ENCODE data around the gene TSPEAR.

The TSPEAR gene

DNA sequence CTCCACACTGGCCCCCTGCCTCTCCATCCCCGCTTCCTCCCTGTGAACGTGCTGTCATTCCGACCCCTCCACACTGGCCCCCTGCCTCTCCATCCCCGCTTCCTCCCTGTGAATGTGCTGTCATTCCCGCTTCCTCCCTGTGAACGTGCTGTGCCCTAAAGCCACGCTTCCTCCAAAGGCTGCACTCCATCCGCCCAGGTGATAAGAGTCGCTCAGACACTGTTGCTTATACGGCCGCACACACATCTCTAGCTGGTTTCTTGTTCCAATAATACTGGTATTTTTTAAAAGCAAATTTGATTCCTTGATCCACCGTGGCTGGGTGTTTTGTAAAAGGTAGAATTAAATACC is 39.3 kb upstream of the TSPEAR start:
- H3K4me3 ChIP-seq (ENCODE audit: low read length): no peak overlapping the region
- TF ChIP-seq ZNF274 (IDR thresholded peaks at IDR 0.05; ENCODE audit: low read depth, low read length): no peak

DNA sequence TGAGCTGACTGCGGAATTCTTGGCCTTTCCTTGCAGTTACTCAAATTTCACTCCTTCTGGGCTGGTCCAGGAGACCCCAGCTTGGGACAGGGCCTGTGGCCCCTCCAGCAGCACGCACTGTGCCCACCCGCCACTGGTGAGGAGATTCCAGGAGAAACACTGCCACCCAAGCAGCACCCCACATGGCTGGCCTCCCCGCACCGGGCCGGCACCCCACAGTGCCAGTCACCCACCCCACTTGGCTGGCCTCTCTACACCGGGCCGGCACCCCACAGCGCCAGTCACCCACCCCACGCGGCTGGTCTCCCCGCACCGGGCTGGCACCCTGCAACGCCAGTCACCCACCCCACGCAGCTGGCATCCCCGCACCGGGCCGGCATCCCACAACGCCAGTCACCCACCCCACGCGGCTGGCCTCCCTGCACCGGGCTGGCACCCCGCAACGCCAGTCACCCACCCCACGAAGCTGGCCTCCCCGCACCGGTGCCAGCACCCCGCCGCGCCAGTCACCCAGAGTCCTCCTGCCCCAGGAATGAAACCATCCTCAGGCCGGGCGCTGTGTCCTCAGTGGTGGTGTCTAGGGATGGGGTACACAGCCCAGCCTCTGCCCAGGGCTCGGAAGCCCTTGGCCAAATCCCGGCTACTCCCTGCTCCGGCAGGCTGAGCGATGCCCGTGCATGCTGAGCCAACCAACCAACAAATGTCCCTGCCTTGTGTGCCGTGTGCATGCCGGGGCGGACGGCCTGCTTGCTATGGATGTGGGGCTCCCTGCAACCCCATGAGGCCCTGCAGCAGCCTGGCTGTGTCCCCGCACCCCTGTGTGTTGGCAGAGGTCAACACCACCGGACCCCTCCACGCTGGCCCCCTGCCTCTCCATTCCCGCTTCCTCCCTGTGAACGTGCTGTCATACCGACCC is 38.6 kb upstream of the TSPEAR start:
- no peak overlapping the region for H3K4me3 ChIP-seq (ENCODE audit: low read length)
- no peak for TF ChIP-seq ZNF274 (IDR thresholded peaks at IDR 0.05; ENCODE audit: low read depth, low read length)

DNA sequence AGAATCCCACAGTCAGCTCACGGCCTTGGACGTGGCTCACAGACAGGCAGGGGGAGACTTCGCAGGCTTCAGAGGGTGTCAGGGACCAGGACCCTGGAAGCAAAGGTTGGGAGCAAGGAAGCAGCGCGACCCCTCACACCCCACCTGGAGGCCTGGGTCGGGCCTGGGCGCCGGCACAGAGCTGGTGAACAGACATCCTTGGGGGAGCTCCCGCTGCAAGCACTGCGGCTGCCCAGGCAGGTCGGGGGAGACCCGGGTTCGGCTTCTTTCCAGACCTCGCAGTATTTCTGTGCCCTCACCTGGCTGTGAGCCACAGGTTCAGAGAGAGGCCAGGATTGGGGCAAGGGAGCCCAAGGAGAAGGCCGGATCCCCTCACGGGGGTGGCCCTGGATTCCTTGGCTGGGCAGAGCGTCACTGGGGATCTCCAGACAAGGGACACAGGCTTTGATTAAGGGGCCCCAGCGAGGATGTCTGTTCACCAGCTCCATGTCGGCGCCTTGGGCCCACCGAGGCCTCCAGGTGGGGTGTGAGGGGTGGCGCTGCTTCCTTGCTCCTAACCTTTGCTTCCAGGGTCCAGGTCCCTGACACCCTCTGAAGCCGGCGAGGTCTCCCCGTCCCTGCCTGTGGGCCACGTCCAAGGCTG is 37.9 kb upstream of the TSPEAR start:
- no peak for TF ChIP-seq ZNF274 (IDR thresholded peaks at IDR 0.05; ENCODE audit: low read depth, low read length)

DNA sequence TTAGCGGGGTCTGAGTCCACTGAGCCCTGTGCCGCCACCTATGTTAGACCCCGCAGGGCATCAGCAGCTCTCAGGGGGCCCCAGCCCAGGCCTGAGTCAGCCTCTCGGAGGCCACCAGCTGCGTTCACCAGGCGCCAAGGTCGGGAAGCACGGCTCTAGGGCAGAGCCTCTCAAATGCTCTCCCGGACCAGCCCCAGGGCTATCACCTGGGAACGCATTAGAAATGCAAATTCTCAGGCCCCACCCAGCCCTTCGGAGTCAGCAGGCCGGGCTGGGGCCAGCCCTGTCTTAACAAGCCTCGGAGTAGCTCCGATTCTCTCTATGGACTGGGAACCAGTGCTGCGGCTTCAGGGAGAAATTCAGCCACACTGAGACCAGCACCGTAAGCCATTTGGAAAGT is 37.2 kb upstream of the TSPEAR start:
- TF ChIP-seq ZNF274 (IDR thresholded peaks at IDR 0.05; ENCODE audit: low read depth, low read length): no peak
- H3K4me3 ChIP-seq (ENCODE audit: low read length): no peak overlapping the region

More for the DNA sequence above, 37.9 kb upstream of the TSPEAR start:
- no peak overlapping the region for H3K4me3 ChIP-seq (ENCODE audit: low read length)

DNA sequence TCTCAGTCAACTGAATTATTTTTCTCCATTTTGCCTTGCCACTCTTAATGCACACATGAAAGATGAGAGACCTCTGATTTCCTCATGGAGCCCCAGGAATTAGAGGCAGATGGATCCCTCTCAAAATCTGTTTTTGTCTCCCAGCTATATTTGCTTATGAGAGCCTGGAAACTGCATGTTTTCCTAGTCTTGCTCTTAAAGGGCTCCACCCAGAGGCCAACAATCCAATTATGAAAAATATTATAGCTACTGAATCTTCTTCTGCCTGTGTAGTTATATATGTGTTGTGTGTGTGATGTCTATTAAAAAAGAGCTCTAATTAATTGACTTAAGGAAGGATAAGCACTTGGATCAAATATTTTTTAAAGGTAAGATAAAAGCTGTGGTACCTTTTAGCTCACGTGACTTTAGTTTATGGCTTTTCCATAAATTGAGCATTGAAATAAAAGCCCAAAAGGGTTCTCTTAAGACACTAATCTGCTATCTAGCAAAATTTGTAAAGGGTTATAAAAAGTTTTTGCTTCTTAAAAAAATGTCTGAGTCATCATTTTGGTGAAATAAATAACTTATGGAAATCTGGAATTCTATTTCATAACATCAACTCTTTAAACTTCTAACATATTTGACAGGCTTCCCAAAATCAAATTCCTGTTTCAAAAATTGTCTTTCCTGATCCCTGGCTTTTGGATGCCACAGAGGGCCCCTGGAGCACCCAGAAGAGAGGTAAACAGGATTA is 31.2 kb upstream of the TSPEAR start:
- H3K4me3 ChIP-seq (ENCODE audit: low read length): no peak overlapping the region
- TF ChIP-seq ZNF274 (IDR thresholded peaks at IDR 0.05; ENCODE audit: low read depth, low read length): no peak

DNA sequence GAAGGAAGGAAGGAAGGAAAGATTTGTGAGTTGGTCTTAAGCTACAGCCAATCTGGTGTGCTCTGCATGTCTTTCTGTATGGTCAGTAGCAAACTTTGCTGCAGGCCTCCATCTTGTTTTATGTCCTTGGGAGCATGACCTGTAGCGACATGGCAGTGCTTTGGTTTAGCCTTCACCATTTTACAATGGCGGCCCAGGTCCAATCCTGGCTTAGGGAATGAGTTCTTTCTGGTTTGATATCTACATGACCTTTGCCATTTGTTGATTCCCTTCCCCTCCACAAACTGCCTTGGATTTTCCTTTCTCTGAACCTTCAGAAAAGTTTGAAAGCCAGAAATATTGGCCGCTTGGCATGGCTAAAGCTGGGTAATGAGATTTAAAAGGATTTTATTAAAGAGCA is 30.5 kb upstream of the TSPEAR start:
- no peak for TF ChIP-seq ZNF274 (IDR thresholded peaks at IDR 0.05; ENCODE audit: low read depth, low read length)

DNA sequence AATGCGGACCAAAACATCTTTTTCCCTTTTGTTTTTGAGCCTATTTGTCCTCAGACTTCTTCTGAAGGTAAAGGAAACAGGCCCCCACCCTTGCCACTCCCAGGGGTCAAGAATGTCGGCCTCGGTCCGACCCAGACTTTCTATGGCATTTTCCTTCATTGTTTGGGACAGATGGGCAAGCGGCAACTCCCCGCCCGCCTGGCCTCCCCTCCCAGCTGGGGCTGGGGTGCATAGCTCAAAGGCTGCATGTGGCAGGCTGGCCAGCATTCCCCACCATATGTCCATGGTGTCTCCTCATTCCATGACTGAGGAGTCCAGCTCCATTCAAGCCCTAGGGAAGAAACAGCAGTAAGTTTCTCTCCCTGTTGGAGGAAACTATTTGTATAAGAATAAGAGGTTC is 29.4 kb upstream of the TSPEAR start:
- H3K4me3 ChIP-seq (ENCODE audit: low read length): no peak overlapping the region
- no peak for TF ChIP-seq ZNF274 (IDR thresholded peaks at IDR 0.05; ENCODE audit: low read depth, low read length)

More for the DNA sequence above, 30.5 kb upstream of the TSPEAR start:
- H3K4me3 ChIP-seq (ENCODE audit: low read length): no peak overlapping the region

DNA sequence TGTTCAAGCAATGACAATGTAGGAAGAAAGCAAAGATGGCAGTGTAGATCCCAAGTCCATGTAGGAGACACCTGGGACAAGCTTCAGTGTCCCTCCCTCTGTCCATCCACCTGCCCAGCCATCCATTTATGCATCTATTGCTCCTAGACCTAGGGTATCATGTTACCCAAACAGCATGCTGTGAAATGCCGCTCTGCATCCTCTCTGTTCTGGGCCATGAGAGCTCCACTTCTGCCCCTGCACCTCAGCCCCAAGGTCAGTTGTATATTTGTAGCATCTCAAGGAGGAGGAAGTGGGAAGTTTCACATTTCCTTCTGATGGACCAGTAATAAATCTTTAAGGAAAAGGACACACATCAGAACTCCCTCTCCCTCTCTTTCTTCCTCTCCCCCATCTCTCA is 27.9 kb upstream of the TSPEAR start:
- TF ChIP-seq ZNF274 (IDR thresholded peaks at IDR 0.05; ENCODE audit: low read depth, low read length): no peak
- H3K4me3 ChIP-seq (ENCODE audit: low read length): no peak overlapping the region

DNA sequence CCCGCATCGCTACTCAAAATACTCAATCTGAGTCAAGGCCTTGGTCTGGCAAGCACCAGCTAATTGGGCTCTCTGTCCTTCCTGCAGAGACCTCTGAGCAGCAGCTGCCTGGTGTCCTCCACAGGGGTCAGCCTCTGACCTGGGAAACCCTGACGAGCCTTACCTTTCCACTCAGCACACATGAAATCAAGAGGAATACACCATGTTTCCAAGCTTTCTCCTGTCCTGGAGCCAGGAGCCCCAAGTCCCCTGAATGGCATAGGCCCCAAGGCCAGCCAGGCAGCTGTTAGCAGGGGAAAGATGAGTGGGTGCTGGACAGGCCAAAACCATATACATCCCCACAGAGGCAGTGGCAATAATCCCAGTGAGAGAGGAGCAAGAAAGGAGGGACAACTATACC is 27.2 kb upstream of the TSPEAR start:
- TF ChIP-seq ZNF274 (IDR thresholded peaks at IDR 0.05; ENCODE audit: low read depth, low read length): no peak
- no peak overlapping the region for H3K4me3 ChIP-seq (ENCODE audit: low read length)

DNA sequence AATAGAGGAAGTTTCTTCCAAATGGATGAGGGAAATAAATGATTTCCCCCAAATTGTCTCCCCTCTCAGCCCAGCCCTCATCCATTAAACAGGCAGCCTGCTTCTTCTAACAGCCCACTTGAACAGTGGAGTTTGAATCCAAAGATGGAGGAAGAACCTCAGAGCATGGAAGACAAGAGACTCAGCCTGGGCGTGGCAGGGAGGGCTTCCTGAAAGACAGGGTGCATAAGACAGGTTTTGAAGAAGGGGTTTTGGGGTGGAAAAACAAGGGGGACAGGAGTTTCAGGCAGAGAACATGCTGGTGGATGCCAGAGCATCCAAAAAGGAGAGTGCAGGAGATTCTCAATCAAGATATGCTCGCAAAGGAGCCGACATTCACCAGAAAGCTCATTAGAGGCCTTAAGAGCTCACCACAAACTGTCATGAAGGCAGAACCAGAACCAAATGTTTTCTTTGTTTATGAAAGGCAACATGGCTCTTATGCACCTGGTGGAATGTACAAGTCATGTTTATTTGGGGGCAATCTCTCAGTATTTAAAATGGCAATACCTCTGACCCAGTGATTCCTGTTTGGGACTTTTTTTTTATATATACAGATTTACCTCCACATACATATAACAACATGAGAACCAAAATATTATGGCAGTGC is 26.5 kb upstream of the TSPEAR start:
- H3K4me3 ChIP-seq (ENCODE audit: low read length): no peak overlapping the region
- TF ChIP-seq ZNF274 (IDR thresholded peaks at IDR 0.05; ENCODE audit: low read depth, low read length): no peak

DNA sequence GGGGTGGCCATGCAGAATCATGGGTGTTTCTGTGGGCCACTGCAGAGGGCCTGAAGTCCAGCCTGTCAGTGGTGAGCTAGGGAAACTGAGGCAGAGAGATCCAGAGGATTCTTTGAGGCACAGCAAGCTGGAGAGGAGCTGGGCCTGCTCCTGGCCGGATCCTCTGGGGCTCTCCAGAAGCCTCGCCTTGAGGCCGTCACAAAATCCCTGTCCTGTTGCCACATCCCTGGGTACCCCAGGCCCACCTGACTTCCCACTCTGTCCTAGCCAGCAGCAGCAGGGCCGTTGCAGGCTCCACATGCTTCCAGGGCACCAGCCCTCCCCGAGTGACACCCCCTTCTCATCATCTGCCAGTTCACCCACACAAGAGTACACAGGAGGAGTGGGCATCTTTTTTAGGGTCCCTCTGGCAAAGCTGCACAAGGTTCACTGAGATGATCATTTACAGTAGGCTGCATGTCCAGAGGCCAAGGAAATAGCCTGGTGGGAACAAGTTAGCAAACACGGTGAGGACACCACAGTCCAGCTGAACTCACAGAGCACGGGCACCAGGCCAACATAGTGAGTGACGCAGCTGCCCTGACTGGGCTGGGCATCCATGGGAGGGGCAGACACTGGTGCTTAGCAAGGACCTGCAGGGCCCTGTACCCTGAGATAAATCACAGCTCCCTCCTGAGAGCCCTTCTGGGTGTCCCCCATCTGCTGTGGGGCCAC is 25.1 kb upstream of the TSPEAR start:
- H3K4me3 ChIP-seq (ENCODE audit: low read length): no peak overlapping the region
- no peak for TF ChIP-seq ZNF274 (IDR thresholded peaks at IDR 0.05; ENCODE audit: low read depth, low read length)

DNA sequence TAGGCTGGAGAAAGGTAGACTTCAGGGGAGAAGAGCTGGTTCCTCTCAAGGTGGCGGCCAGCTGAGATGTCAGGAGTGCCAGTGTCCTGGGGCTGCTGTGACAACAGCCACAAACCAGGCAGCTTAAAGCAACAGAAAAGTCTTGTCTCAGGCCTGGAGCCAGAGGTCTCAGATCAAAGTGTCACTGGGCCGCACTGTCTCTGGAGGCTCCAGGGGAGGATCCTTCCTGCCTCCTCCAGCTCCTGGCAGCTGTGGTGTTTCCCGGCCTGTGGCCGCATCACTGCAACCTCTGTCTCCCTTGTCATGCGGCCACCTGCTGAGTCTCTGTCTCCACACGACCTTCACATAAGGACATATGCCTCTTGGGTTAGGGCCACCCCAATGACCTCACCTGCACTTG is 24.4 kb upstream of the TSPEAR start:
- no peak overlapping the region for H3K4me3 ChIP-seq (ENCODE audit: low read length)
- TF ChIP-seq ZNF274 (IDR thresholded peaks at IDR 0.05; ENCODE audit: low read depth, low read length): no peak

DNA sequence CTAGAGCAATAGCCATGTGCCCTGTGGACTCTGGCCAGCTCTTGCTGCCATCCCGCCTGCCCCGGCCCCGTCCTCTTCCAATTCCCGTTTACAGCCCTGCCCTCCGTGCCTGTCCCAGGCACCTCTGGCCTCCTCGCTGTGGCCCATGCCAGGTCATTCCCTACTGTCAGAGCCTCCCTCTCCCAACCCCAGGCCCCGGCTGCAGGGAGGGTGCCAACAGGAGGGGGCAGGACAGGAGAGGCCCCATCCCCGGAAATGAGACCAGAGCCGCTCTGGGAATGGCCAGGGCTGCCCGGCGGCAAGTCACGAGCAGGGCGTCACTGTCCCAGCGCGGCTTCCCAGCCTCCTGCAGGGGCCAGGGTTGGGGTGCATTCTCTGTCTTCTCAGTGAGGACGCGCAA is 23.5 kb upstream of the TSPEAR start:
- no peak for TF ChIP-seq ZNF274 (IDR thresholded peaks at IDR 0.05; ENCODE audit: low read depth, low read length)
- no peak overlapping the region for H3K4me3 ChIP-seq (ENCODE audit: low read length)
